ENCODE measurements around the gene NRG3.

Gene NRG3

DNA sequence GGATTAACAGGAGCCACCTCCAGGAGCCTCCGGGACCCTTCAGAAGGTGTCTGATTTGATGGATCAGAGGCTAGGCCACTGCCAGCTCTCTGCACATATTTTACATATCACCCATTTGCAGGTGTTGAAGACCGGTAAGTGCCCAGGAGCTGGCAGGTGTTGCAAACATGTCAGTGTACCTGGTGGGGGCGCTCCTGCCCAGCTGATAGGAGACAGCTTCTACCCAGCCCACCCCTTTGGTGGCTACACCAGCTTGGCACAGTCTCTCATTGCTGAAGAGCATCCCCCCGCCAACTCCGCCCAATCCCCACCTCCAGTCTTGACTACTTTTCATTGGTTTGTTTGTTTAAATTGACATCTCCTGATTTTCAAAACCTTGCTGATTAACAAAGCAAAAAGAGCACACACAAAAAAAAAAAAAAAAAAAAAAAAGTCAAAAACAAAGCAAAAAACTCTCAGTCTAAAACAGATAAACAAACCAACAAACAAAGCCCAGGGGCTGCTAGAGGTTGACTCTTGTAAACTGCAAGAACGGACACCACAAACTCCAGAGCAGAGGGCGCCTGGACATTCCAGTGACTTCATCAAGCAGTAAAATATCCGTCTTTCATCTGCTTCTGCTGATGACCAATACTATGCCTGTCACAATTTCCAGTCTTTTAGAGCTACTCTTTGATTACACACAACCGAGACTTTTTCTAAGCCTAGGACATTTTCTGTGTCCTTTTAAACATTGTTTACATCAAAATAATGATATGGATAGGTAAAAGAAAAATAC, 275.3 kb downstream of the NRG3 start:
- DNase-seq (ENCODE audit: low read depth), result no peak

DNA sequence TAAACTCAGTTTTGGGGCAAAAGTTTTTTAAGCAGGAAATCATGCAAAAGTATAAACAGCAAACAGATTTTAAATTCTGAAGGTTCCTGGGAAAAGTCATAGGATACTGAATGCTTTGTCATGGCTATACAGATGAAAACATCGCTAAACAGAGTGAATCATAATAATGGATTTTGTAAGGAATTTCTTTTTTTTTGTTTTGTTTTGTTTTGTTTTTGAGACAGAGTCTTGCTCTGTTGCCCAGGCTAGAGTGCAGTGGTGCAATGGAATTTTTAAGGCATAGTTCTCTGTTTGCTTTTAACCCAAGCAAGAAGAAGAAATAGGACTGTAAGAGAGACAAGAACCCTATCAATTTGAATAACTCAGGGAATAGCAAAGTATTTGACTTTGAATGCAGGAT, 285.3 kb downstream of the NRG3 start:
- TF ChIP-seq, protein P1, sequence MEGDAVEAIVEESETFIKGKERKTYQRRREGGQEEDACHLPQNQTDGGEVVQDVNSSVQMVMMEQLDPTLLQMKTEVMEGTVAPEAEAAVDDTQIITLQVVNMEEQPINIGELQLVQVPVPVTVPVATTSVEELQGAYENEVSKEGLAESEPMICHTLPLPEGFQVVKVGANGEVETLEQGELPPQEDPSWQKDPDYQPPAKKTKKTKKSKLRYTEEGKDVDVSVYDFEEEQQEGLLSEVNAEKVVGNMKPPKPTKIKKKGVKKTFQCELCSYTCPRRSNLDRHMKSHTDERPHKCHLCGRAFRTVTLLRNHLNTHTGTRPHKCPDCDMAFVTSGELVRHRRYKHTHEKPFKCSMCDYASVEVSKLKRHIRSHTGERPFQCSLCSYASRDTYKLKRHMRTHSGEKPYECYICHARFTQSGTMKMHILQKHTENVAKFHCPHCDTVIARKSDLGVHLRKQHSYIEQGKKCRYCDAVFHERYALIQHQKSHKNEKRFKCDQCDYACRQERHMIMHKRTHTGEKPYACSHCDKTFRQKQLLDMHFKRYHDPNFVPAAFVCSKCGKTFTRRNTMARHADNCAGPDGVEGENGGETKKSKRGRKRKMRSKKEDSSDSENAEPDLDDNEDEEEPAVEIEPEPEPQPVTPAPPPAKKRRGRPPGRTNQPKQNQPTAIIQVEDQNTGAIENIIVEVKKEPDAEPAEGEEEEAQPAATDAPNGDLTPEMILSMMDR (IDR thresholded peaks at IDR 0.05; ENCODE audit: low read depth, low read length, missing control alignments), result no peak
- H3K4me3 ChIP-seq (ENCODE audit: low read depth, low read length), result no peak overlapping the region
- DNase-seq (ENCODE audit: low read depth), result no peak

More for the DNA sequence above, 275.3 kb downstream of the NRG3 start:
- no peak overlapping the region for H3K4me3 ChIP-seq (ENCODE audit: low read depth, low read length)
- TF ChIP-seq, protein P1 (IDR thresholded peaks at IDR 0.05; ENCODE audit: low read depth, low read length, missing control alignments), result no peak

DNA sequence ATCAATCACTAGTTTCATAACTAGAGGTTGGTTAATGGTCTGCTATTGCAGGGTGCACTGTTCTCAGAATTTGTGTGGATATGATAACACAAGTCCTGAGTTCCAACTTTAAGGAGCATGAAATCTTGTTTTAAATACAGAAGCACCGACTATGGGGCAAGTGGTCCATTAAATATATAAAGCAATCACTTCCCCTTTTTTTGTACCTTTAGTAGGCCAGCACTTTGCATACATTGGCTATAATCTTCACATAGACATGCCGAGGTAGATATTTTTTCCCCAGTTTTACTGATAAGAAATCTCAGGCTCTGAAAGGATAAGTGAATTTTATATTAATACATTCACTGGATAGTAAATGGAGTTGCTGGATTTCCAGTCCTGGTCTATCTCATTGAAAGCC, 286.3 kb downstream of the NRG3 start:
- TF ChIP-seq, protein P1 (IDR thresholded peaks at IDR 0.05; ENCODE audit: low read depth, low read length, missing control alignments), result no peak
- no peak for DNase-seq (ENCODE audit: low read depth)

DNA sequence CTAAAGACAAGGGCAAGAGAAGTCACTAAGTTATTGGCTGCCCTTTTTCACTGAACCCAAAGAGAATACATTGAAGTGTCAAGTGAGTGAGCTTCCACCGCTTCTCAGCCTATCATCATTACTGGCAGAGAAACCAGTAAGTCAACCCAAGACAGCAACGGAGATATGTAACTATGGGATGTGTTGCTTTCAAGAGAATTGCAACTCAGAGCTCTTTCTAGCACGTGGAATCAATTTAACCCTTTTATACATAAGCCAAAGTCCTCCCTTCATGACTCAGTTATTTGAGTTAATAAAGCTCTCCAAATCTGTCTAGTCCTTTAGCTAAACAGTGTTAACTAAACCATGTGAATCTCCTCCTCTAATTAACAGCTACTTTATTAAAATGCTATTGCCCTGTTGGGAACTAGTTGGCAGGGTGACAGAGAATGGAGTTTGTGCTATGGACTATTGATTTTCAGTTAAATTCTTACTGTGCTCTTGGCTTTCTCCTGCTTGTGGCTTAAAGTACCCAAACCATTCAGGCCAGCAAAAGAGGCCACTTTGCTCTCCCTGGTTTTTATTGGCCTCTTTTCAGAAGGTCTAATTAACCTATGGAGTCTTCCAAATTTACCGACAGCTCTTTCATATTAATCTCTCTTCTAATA, 287.7 kb downstream of the NRG3 start:
- DNase-seq (ENCODE audit: low read depth), result no peak
- H3K4me3 ChIP-seq (ENCODE audit: low read depth, low read length), result no peak overlapping the region
- TF ChIP-seq, protein P1 (IDR thresholded peaks at IDR 0.05; ENCODE audit: low read depth, low read length, missing control alignments), result no peak

More for the DNA sequence above, 286.3 kb downstream of the NRG3 start:
- no peak overlapping the region for H3K4me3 ChIP-seq (ENCODE audit: low read depth, low read length)

DNA sequence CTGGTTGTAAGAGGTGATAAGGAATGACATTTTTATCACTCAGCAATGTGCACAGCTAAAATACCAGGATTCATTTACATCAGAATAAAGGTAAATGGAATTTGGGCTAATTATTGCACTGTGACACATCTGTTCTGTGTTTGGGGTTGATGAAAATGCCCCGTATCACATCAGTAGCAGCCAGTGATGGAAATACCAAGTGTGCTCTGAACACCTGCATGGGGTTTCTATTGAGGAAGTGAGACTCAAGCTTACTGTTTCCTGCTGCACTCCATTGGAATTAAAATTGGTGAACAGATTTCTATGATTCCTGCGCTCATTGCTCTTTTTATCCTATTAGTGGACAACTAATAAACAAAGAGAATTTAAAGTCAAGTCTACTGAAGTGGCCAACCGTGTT, 296.9 kb downstream of the NRG3 start:
- TF ChIP-seq, protein P1 (IDR thresholded peaks at IDR 0.05; ENCODE audit: low read depth, low read length, missing control alignments), result no peak
- no peak for DNase-seq (ENCODE audit: low read depth)
- no peak overlapping the region for H3K4me3 ChIP-seq (ENCODE audit: low read depth, low read length)

DNA sequence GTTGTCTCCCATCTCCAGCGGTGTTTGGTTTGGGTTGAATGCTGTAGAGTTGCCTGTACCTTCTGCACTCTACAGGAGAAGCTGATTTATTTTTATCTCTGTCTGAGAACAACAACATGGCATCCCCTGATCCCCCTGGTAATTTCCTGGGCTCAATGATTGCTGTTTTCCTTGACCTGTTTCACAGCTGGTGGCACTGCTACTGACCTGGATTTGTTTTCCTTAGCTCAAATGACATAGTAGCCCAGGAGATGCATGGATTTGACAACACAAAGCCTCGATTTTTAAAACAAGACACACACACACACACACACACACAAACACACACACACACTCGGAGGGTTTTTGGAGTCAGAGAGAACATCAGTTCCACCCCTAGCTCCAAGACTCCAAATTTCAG, 301.6 kb downstream of the NRG3 start:
- DNase-seq (ENCODE audit: low read depth), result no peak
- no peak overlapping the region for H3K4me3 ChIP-seq (ENCODE audit: low read depth, low read length)
- TF ChIP-seq, protein P1 (IDR thresholded peaks at IDR 0.05; ENCODE audit: low read depth, low read length, missing control alignments), result no peak

Data from GM12864 (cell line).